ENCODE measurements around the gene FAHD2A. TPM values are rescaled to one million over a fixed set of nuclear protein-coding genes. Genes with fewer than 3 reads are reported as not detected.

The FAHD2A gene
- polyA plus RNA-seq, 1 donor from 2014 or later = 27.2 TPM

GRCh38 chr2:95384854-95385569 lies 17.5 kb upstream of the FAHD2A start:
- H3K9me2 ChIP-seq (ENCODE audit: insufficient read depth, low read length) = no peaks in the 10 kb centered on the region
- no peaks in the 10 kb centered on the region for H3K79me2 ChIP-seq (replicated peaks; ENCODE audit: insufficient read depth, low read length)
- no peak overlapping the region for H3K4me2 ChIP-seq (ENCODE audit: low read length)
- H2AFZ ChIP-seq (ENCODE audit: low read depth, low read length) = no peak overlapping the region
- no peak for TF ChIP-seq REST (IDR thresholded peaks at IDR 0.05; ENCODE audit: borderline replicate concordance)
- no peak for TF ChIP-seq POLR2AphosphoS5 (IDR thresholded peaks at IDR 0.05)
- no peak for TF ChIP-seq EZH2 (IDR thresholded peaks at IDR 0.05; ENCODE audit: borderline replicate concordance, insufficient read depth, low read length, poor library complexity, severe bottlenecking)
- no peak for TF ChIP-seq TAF1 (IDR thresholded peaks at IDR 0.05; ENCODE audit: low read depth)
- TF ChIP-seq, protein P1, sequence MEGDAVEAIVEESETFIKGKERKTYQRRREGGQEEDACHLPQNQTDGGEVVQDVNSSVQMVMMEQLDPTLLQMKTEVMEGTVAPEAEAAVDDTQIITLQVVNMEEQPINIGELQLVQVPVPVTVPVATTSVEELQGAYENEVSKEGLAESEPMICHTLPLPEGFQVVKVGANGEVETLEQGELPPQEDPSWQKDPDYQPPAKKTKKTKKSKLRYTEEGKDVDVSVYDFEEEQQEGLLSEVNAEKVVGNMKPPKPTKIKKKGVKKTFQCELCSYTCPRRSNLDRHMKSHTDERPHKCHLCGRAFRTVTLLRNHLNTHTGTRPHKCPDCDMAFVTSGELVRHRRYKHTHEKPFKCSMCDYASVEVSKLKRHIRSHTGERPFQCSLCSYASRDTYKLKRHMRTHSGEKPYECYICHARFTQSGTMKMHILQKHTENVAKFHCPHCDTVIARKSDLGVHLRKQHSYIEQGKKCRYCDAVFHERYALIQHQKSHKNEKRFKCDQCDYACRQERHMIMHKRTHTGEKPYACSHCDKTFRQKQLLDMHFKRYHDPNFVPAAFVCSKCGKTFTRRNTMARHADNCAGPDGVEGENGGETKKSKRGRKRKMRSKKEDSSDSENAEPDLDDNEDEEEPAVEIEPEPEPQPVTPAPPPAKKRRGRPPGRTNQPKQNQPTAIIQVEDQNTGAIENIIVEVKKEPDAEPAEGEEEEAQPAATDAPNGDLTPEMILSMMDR (IDR thresholded peaks at IDR 0.05; ENCODE audit: poor library complexity, severe bottlenecking) = no peak
- no peak for TF ChIP-seq SMC3 (conservative IDR thresholded peaks at IDR 0.05; ENCODE audit: poor library complexity)
- TF ChIP-seq MXI1 (conservative IDR thresholded peaks at IDR 0.05; ENCODE audit: poor library complexity, severe bottlenecking) = no peak
- TF ChIP-seq EP300 (conservative IDR thresholded peaks at IDR 0.05; ENCODE audit: poor library complexity, severe bottlenecking) = no peak
- TF ChIP-seq RAD21 (conservative IDR thresholded peaks at IDR 0.05) = no peak
- H3K9me3 ChIP-seq (ENCODE audit: low read length) = no peaks in the 10 kb centered on the region
- no peak overlapping the region for H3K4me3 ChIP-seq (ENCODE audit: low read length)
- H3F3A ChIP-seq (ENCODE audit: insufficient read depth, low read length, poor library complexity, severe bottlenecking) = no peaks in the 10 kb centered on the region
- no peaks in the 10 kb centered on the region for H3K27me3 ChIP-seq (ENCODE audit: insufficient read depth, low read depth, low read length)
- no peaks in the 10 kb centered on the region for H4K20me1 ChIP-seq (ENCODE audit: insufficient read depth)
- no peaks in the 10 kb centered on the region for H3K36me3 ChIP-seq (ENCODE audit: insufficient read depth, low read length)
- H3K9ac ChIP-seq (ENCODE audit: low read length) = no peak overlapping the region
- no peak overlapping the region for H3K27ac ChIP-seq (ENCODE audit: low read length)

DNA sequence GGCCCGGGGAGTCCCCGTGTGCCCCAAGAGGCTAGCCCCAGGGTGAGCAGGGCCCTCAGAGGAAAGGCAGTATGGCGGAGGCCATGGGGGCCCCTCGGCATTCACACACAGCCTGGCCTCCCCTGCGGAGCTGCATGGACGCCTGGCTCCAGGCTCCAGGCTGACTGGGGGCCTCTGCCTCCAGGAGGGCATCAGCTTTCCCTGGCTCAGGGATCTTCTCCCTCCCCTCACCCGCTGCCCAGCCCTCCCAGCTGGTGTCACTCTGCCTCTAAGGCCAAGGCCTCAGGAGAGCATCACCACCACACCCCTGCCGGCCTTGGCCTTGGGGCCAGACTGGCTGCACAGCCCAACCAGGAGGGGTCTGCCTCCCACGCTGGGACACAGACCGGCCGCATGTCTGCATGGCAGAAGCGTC lies 16.9 kb upstream of the FAHD2A start:
- TF ChIP-seq, protein P1 (IDR thresholded peaks at IDR 0.05; ENCODE audit: poor library complexity, severe bottlenecking) = no peak
- no peak for TF ChIP-seq EZH2 (IDR thresholded peaks at IDR 0.05; ENCODE audit: borderline replicate concordance, insufficient read depth, low read length, poor library complexity, severe bottlenecking)
- TF ChIP-seq REST (IDR thresholded peaks at IDR 0.05; ENCODE audit: borderline replicate concordance) = no peak
- TF ChIP-seq EP300 (conservative IDR thresholded peaks at IDR 0.05; ENCODE audit: poor library complexity, severe bottlenecking) = no peak
- no peak for TF ChIP-seq MXI1 (conservative IDR thresholded peaks at IDR 0.05; ENCODE audit: poor library complexity, severe bottlenecking)
- TF ChIP-seq TAF1 (IDR thresholded peaks at IDR 0.05; ENCODE audit: low read depth) = no peak
- Histone ChIP-seq H3F3A (ENCODE audit: insufficient read depth, low read length, poor library complexity, severe bottlenecking) (no peaks in the 10 kb centered on the region), H2AFZ (ENCODE audit: low read depth, low read length) (no peak overlapping the region), H3K27me3 (ENCODE audit: insufficient read depth, low read depth, low read length) (no peaks in the 10 kb centered on the region), H3K4me2 (ENCODE audit: low read length) (no peak overlapping the region), H3K27ac (ENCODE audit: low read length) (no peak overlapping the region), H4K20me1 (ENCODE audit: insufficient read depth) (no peaks in the 10 kb centered on the region), H3K79me2 (replicated peaks; ENCODE audit: insufficient read depth, low read length) (no peaks in the 10 kb centered on the region), H3K9ac (ENCODE audit: low read length) (no peak overlapping the region), H3K4me3 (ENCODE audit: low read length) (no peak overlapping the region), H3K36me3 (ENCODE audit: insufficient read depth, low read length) (no peaks in the 10 kb centered on the region), H3K9me3 (ENCODE audit: low read length) (no peaks in the 10 kb centered on the region), H3K9me2 (ENCODE audit: insufficient read depth, low read length) (no peaks in the 10 kb centered on the region)

Data from neural cell (in vitro differentiated cells).